ENCODE measurements around the gene S100A11. TPM values are rescaled to one million over a fixed set of nuclear protein-coding genes. Genes with fewer than 3 reads are reported as not detected.
A peak's percentile ranks its signal among the peaks of the same experiment; 100 is the strongest.

S100A11 gene
- total RNA-seq, 1 donor from 2014 or later: 358 TPM

DNA sequence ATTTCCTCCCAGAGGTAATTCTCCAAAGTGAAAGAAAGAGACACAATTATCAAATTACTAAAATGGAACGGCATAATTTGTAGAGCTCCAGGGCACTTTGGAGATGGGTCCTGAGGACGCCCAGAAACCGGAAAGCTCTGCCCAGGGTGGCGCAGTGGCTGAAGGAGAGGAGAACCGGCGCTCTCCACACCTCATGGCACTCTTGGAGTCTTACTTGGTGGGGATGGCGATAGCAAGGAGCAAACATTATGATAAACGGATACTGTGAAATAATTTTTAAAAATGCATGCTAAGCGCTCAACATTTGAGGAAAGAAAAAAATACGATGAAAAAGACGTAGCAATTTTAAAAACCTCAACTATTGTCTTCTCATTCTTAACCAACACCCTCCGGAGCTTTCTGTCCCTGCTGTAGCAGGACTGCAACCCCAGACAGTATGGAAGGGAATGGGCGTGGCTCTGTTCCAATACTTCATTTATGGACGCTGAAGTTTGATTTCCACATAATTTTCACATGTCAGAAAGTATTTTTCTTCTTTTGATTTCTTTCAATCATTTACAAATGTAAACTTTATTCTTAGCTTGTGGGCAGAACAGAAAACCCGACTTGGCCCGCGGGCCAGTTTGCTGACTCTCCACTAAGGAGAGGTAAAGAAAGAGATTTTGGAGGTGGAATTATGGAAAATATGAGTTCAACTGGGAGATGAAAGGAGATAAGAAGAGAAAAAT, 1.1 kb downstream of the S100A11 start:
- Mint-ChIP-seq H3K9me3 (no peaks in the 10 kb centered on the region), H3K27ac (peak overlapping the region; percentile 96), H3K27me3 (ENCODE audit: low read depth) (no peaks in the 10 kb centered on the region), H3K4me3 (peak overlapping the region; percentile 85), H3K4me1 (peaks cover 38% of the 10 kb centered on the region), H3K36me3 (peaks cover 12% of the 10 kb centered on the region)
- TF ChIP-seq, protein P1, sequence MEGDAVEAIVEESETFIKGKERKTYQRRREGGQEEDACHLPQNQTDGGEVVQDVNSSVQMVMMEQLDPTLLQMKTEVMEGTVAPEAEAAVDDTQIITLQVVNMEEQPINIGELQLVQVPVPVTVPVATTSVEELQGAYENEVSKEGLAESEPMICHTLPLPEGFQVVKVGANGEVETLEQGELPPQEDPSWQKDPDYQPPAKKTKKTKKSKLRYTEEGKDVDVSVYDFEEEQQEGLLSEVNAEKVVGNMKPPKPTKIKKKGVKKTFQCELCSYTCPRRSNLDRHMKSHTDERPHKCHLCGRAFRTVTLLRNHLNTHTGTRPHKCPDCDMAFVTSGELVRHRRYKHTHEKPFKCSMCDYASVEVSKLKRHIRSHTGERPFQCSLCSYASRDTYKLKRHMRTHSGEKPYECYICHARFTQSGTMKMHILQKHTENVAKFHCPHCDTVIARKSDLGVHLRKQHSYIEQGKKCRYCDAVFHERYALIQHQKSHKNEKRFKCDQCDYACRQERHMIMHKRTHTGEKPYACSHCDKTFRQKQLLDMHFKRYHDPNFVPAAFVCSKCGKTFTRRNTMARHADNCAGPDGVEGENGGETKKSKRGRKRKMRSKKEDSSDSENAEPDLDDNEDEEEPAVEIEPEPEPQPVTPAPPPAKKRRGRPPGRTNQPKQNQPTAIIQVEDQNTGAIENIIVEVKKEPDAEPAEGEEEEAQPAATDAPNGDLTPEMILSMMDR (IDR thresholded peaks at IDR 0.05; ENCODE audit: unreplicated experiment): no peak
- no peak for DNase-seq (ENCODE audit: low spot score in 2 of 2, unreplicated experiment in 2 of 2)

DNA sequence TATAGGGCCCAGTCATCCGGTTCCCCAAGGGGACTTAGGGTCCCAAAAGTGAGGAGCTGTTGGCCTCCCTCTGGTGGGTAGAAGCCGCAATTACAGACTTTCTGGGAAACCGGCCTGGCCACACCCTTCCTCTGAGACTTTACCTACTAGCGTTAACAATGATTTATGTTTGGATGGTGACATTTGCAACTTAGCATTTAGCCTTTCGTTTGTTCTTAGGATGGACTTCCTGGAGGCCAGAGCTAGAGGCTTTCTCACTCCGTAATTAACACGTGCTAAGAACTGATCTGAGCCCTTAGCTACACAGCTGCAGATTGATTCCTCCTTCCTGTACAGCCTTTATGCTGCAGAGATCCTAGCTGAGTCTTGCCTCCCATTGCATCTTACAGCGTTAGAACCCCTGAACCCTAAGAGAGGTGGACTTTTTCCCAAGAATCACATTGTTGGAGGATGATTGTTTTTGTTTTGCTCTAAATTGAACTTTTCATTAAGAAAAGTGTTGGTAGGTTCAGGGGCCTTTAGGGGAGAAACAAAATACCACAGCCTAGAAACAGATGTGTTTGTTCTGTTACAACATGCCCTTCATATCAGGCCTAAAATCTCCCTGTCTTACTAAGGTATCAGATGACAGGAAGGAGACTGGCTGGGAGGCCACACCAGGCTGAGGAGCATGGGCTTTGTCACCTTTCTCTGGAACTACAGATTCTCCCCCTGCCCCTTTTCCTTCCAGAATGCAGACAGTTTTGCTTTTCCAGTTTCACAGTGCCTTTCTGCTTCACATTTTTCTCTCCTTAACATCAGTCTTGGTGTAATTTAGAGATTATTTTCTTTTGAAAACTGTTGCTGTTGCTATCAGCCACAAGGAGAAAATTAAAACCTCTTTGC, 1.9 kb downstream of the S100A11 start:
- Mint-ChIP-seq H3K4me3 (peak overlapping the region; percentile 85), H3K4me1 (peaks cover 38% of the 10 kb centered on the region), H3K27ac (peak overlapping the region; percentile 96), H3K27me3 (ENCODE audit: low read depth) (no peaks in the 10 kb centered on the region), H3K36me3 (peaks cover 16% of the 10 kb centered on the region), H3K9me3 (no peaks in the 10 kb centered on the region)
- TF ChIP-seq, protein P1 (IDR thresholded peaks at IDR 0.05; ENCODE audit: unreplicated experiment): peak; percentile 76
- DNase-seq (ENCODE audit: low spot score in 2 of 2, unreplicated experiment in 2 of 2): peak in 1 of 2 experiments; percentile 66

- TF ChIP-seq, protein P1 (IDR thresholded peaks at IDR 0.05; ENCODE audit: unreplicated experiment): no peak
- no peak for DNase-seq (ENCODE audit: low spot score in 2 of 2, unreplicated experiment in 2 of 2)
- peaks cover 38% of the 10 kb centered on the region for H3K4me1 Mint-ChIP-seq
- H3K27me3 Mint-ChIP-seq (ENCODE audit: low read depth): no peaks in the 10 kb centered on the region
- peak overlapping the region; percentile 96 for H3K27ac Mint-ChIP-seq
- H3K4me3 Mint-ChIP-seq: peak overlapping the region; percentile 85
- H3K36me3 Mint-ChIP-seq: peaks cover 20% of the 10 kb centered on the region
- H3K9me3 Mint-ChIP-seq: no peaks in the 10 kb centered on the region
Observed at GRCh38 chr1:152034324-152034653, 2.5 kb downstream of the S100A11 start.

- Mint-ChIP-seq H3K36me3 (peaks cover 21% of the 10 kb centered on the region), H3K4me3 (no peak overlapping the region), H3K9me3 (peaks cover 3% of the 10 kb centered on the region), H3K27me3 (ENCODE audit: low read depth) (no peaks in the 10 kb centered on the region), H3K4me1 (peaks cover 19% of the 10 kb centered on the region), H3K27ac (no peak overlapping the region)
- no peak for DNase-seq (ENCODE audit: low spot score in 2 of 2, unreplicated experiment in 2 of 2)
- TF ChIP-seq, protein P1 (IDR thresholded peaks at IDR 0.05; ENCODE audit: unreplicated experiment): no peak
Observed at GRCh38 chr1:152029929-152030211, 6.9 kb downstream of the S100A11 start.

GRCh38 chr1:152029144-152029928, 7.5 kb downstream of the S100A11 start:
- Mint-ChIP-seq H3K4me1 (peaks cover 19% of the 10 kb centered on the region), H3K27ac (no peak overlapping the region), H3K27me3 (ENCODE audit: low read depth) (no peaks in the 10 kb centered on the region), H3K4me3 (no peak overlapping the region), H3K36me3 (peaks cover 21% of the 10 kb centered on the region), H3K9me3 (peaks cover 3% of the 10 kb centered on the region)
- no peak for DNase-seq (ENCODE audit: low spot score in 2 of 2, unreplicated experiment in 2 of 2)
- TF ChIP-seq, protein P1 (IDR thresholded peaks at IDR 0.05; ENCODE audit: unreplicated experiment): no peak

Data from mesothelial cell of epicardium (in vitro differentiated cells).